B cell (primary cell): ENCODE measurements around the gene TF. TPM values are rescaled to one million over a fixed set of nuclear protein-coding genes. Genes with fewer than 3 reads are reported as not detected.

ENCODE experiments used
- ATAC-seq: fragments of 200-7000 bp; cut with Tn5 transposase; one replicate; pipeline ENCODE4 v1.10.0; 2021; ENCODE audit warnings: low read depth, mild to moderate bottlenecking, moderate number of reproducible peaks, moderate library complexity
- CTCF ChIA-PET: fragments of 350-600 bp; sonication (Branson Sonifier 250); formaldehyde crosslinking; loops from one replicate; lab custom pipeline; 2021; ENCODE audit warnings: antibody characterized with exemption, inconsistent platforms; lab: Charles Lee
- POLR2A ChIA-PET: fragments of 350-600 bp; sonication (Branson Sonifier 250); formaldehyde crosslinking; loops from one replicate; lab custom pipeline; 2021; ENCODE audit warnings: antibody characterized with exemption; lab: Charles Lee
- DNase-seq: peaks from one replicate; pipeline ENCODE4 v3.0.0; 2013
- H2AFZ ChIP-seq: 2 replicates; pipeline ENCODE4 v1.6.1; 2012; ENCODE audit warnings: mild to moderate bottlenecking, low read depth, low read length; ENCODE audit not compliant: insufficient read depth, poor library complexity, severe bottlenecking
- H3K27ac ChIP-seq, 2 donors: 1 replicate in 1 of 2; 2 replicates in 1 of 2; pipeline ENCODE4 v1.5.1; 2012 to 2013; ENCODE audit warnings: low read length in 2 of 2, mild to moderate bottlenecking in 2 of 2, moderate library complexity in 1 of 2
- H3K27me3 ChIP-seq, 4 experiments: fragments of 200-600 bp in 1 of 4; sonication (generic) in 1 of 4; replicated peaks in 1 of 4; 1 replicate in 2 of 4; 2 replicates in 2 of 4; pipeline versions ENCODE4 v1.6.1 to v1.7.0; 2013 to 2016; ENCODE audit warnings: low read length in 3 of 4, mild to moderate bottlenecking in 2 of 4, mixed read lengths in 1 of 4, moderate library complexity in 1 of 4; ENCODE audit not compliant: insufficient read depth in 4 of 4, control insufficient read depth in 3 of 4; ENCODE audit errors: control extremely low read depth in 1 of 4
- H3K36me3 ChIP-seq, 2 experiments: replicated peaks in 1 of 2; 1 replicate in 1 of 2; 2 replicates in 1 of 2; pipeline versions ENCODE4 v1.6.1 to v1.7.1; 2013; ENCODE audit warnings: low read length in 1 of 2; ENCODE audit not compliant: insufficient read depth in 2 of 2, control insufficient read depth in 1 of 2; ENCODE audit errors: control extremely low read depth in 1 of 2, extremely low read depth in 1 of 2
- H3K4me1 ChIP-seq, 2 donors: fragments of 200-600 bp in 1 of 2; sonication (generic) in 1 of 2; 1 replicate in 1 of 2; 2 replicates in 1 of 2; pipeline versions ENCODE4 v1.5.1 to v1.6.1; 2013 to 2017; ENCODE audit warnings: low read length in 2 of 2; ENCODE audit not compliant: control insufficient read depth in 2 of 2, insufficient read depth in 2 of 2
- H3K4me2 ChIP-seq: replicated peaks from 2 replicates; pipeline ENCODE3; 2012; ENCODE audit warnings: mild to moderate bottlenecking, low read depth, low read length; ENCODE audit not compliant: poor library complexity, severe bottlenecking
- H3K4me3 ChIP-seq, 5 experiments: fragments of 200-600 bp in 1 of 5; sonication (generic) in 1 of 5; 1 replicate in 3 of 5; 2 replicates in 2 of 5; pipeline versions ENCODE4 v1.5.1 to v1.7.0; 2011 to 2016; ENCODE audit warnings: low read length in 4 of 5, mild to moderate bottlenecking in 4 of 5, low read depth in 2 of 5, control low read depth in 1 of 5, moderate library complexity in 1 of 5; ENCODE audit not compliant: insufficient read depth in 1 of 5; ENCODE audit errors: control extremely low read depth in 1 of 5, extremely low read depth in 1 of 5
- H3K79me2 ChIP-seq: fragments of 200-600 bp; sonication (generic); one replicate; pipeline ENCODE4 v1.6.0; 2016; ENCODE audit warnings: low read length; ENCODE audit not compliant: control insufficient read depth, insufficient read depth
- H3K9ac ChIP-seq: fragments of 200-600 bp; sonication (generic); 2 replicates; pipeline ENCODE4 v1.6.1; 2017; ENCODE audit warnings: mild to moderate bottlenecking, low read length, moderate library complexity
- H3K9me3 ChIP-seq, 3 donors: one replicate each; pipeline versions ENCODE4 v1.6.1 to v1.7.1; 2013; ENCODE audit warnings: low read length in 2 of 3; ENCODE audit not compliant: control insufficient read depth in 2 of 3, insufficient read depth in 1 of 3; ENCODE audit errors: control extremely low read depth in 1 of 3
- H4K20me1 ChIP-seq: 2 replicates; pipeline ENCODE4 v1.6.0; 2012; ENCODE audit warnings: mild to moderate bottlenecking, low read length; ENCODE audit not compliant: insufficient read depth, control insufficient read depth, poor library complexity, severe bottlenecking
- H3K27ac Mint-ChIP-seq: one replicate; pipeline ENCODE4 v1.8.0; 2021; ENCODE audit warnings: mixed read lengths
- H3K27me3 Mint-ChIP-seq: one replicate; pipeline ENCODE4 v1.8.0; 2021; ENCODE audit warnings: mixed read lengths
- H3K4me1 Mint-ChIP-seq: one replicate; pipeline ENCODE4 v1.8.0; 2021; ENCODE audit warnings: mixed read lengths
- H3K4me3 Mint-ChIP-seq: one replicate; pipeline ENCODE4 v1.8.0; 2021; ENCODE audit warnings: mixed read lengths
- H3K9me3 Mint-ChIP-seq: one replicate; pipeline ENCODE4 v1.8.0; 2022; ENCODE audit warnings: mixed read lengths; ENCODE audit not compliant: insufficient read depth
- EZH2 ChIP-seq: IDR thresholded peaks from 2 replicates; pipeline ENCODE4 v1.6.1; 2012; ENCODE audit warnings: borderline replicate concordance, low read depth, mild to moderate bottlenecking, moderate library complexity, low read length; ENCODE audit not compliant: insufficient read depth, poor library complexity, severe bottlenecking
- WGBS: methylation state at CpG from one replicate; pipeline ENCODE4 v1.1.5; 2013; ENCODE audit warnings: missing lambda C conversion rate; ENCODE audit not compliant: insufficient coverage; 5-methylcytosine and 5-hydroxymethylcytosine counted together
- intact Hi-C: fragments of 100-400 bp; cut with micrococcal nuclease; formaldehyde crosslinking; loops from one replicate; pipeline ENCODE4 v1.10.0; 2022
- polyA minus RNA-seq: library from RNA; depleted of rRNA, polyadenylated mRNA; stranded (reverse); fragments of >200 nt; gene quantifications from 2 replicates; pipeline ENCODE4 v1.2.3, GENCODE V29; 2012
- polyA plus RNA-seq: library from polyadenylated mRNA; depleted of rRNA; stranded (reverse); fragments of >200 nt; gene quantifications from 2 replicates; pipeline ENCODE4 v1.2.3, GENCODE V29; 2012
- total RNA-seq, 2 donors: library from RNA; stranded (reverse); fragments of 120-200 nt in 1 of 2; gene quantifications; 1 replicate in 1 of 2; 2 replicates in 1 of 2; pipeline versions ENCODE4 v1.2.3 to v1.2.4, GENCODE V29; 2013 to 2022
- TF ChIP-seq, protein P1 (sequence below): fragments of 200-600 bp; IDR thresholded peaks from one replicate; pipeline ENCODE4 v1.8.0; 2022; ENCODE audit warnings: antibody characterized with exemption, mild to moderate bottlenecking

TF gene
- 0.27 TPM in 2 replicates for total RNA-seq
- 0.21 TPM for total RNA-seq (2013)
- 0.36 and 0.37 TPM in 2 replicates for polyA plus RNA-seq
- under 0.01 TPM in 1 of 2 replicates, not detected in the other for polyA minus RNA-seq

- ATAC-seq: no peak
- DNase-seq: no peak
- H2AFZ ChIP-seq: no peak within 1 kb of the TSS
- no peak within 1 kb of the TSS for H3K9ac ChIP-seq
- TF ChIP-seq, protein P1, sequence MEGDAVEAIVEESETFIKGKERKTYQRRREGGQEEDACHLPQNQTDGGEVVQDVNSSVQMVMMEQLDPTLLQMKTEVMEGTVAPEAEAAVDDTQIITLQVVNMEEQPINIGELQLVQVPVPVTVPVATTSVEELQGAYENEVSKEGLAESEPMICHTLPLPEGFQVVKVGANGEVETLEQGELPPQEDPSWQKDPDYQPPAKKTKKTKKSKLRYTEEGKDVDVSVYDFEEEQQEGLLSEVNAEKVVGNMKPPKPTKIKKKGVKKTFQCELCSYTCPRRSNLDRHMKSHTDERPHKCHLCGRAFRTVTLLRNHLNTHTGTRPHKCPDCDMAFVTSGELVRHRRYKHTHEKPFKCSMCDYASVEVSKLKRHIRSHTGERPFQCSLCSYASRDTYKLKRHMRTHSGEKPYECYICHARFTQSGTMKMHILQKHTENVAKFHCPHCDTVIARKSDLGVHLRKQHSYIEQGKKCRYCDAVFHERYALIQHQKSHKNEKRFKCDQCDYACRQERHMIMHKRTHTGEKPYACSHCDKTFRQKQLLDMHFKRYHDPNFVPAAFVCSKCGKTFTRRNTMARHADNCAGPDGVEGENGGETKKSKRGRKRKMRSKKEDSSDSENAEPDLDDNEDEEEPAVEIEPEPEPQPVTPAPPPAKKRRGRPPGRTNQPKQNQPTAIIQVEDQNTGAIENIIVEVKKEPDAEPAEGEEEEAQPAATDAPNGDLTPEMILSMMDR: no peak
- no peak for TF ChIP-seq EZH2
- no peaks in the 10 kb centered on the region for H4K20me1 ChIP-seq
- intact Hi-C loops: no loop called here
- Mint-ChIP-seq H3K27ac (no peak within 1 kb of the TSS), H3K4me3 (no peak within 1 kb of the TSS), H3K27me3 (peaks cover 43% of the 10 kb centered on the region), H3K9me3 (no peaks in the 10 kb centered on the region), H3K4me1 (no peaks in the 10 kb centered on the region)
- peaks cover 0 to 28% (median 10%) of the 10 kb centered on the region in 4 experiments for H3K27me3 ChIP-seq
- no peaks in the 10 kb centered on the region for H3K9me3 ChIP-seq
- H3K4me3 ChIP-seq: no peak within 1 kb of the TSS
- no peaks in the 10 kb centered on the region for H3K36me3 ChIP-seq
- ChIA-PET POLR2A (no interaction called here), CTCF (no interaction called here)
- no peak within 1 kb of the TSS for H3K4me2 ChIP-seq
- 16% methylated on average over 50 of the region's 50 CpGs for WGBS
- no peaks in the 10 kb centered on the region for H3K79me2 ChIP-seq
- no peaks in the 10 kb centered on the region for H3K4me1 ChIP-seq
- no peak within 1 kb of the TSS for H3K27ac ChIP-seq
Measured at GRCh38 chr3:133745981-133746711, at the start of gene TF. TF (plus strand) TSS chr3:133746393; CDS start chr3:133746441, 48 bp downstream.

DNA sequence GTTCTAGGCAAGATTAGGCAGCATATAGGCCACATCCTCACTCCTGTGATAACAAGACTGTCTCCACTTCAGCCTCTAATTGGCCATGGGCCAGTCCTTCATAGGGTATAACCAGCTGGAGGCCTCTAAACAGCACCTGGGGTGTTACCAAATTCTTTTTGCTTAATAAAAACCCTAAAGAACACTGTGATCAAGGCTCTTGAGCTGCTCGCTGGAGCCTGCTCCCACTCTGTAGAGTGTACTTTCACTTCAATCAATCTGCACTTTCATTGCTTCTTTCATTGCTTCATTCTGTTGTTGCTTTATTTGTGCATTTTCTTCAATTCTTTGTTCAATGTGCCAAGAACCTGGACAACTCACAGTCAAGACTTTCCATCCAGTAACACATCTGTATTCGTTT, 48.2 kb upstream of the TF start:
- Histone ChIP-seq H4K20me1 (no peaks in the 10 kb centered on the region), H3K27ac (no peak overlapping the region), H3K27me3 (no peaks in the 10 kb centered on the region), H3K79me2 (no peaks in the 10 kb centered on the region), H3K4me3 (no peak overlapping the region), H2AFZ (no peak overlapping the region), H3K9me3 (peaks cover 0 to 18% (median 8%) of the 10 kb centered on the region in 3 donors), H3K9ac (no peak overlapping the region), H3K36me3 (no peaks in the 10 kb centered on the region), H3K4me1 (no peaks in the 10 kb centered on the region), H3K4me2 (no peak overlapping the region)
- no CpG with 5 or more reads among the region's 2 CpGs for WGBS
- Mint-ChIP-seq H3K4me1 (no peaks in the 10 kb centered on the region), H3K9me3 (no peaks in the 10 kb centered on the region), H3K27ac (no peak overlapping the region), H3K4me3 (no peak overlapping the region), H3K27me3 (peaks cover 3% of the 10 kb centered on the region)
- DNase-seq (no peak), ATAC-seq (no peak)
- ChIA-PET CTCF (no interaction called here), POLR2A (no interaction called here)
- intact Hi-C loops: no loop called here
- TF ChIP-seq, protein P1: no peak
- no peak for TF ChIP-seq EZH2
